ENCODE measurements around the gene EMCN.

- TF ChIP-seq EZH2 (IDR thresholded peaks at IDR 0.05; ENCODE audit: low read length, missing control alignments), result no peak
- TF ChIP-seq, protein P1, sequence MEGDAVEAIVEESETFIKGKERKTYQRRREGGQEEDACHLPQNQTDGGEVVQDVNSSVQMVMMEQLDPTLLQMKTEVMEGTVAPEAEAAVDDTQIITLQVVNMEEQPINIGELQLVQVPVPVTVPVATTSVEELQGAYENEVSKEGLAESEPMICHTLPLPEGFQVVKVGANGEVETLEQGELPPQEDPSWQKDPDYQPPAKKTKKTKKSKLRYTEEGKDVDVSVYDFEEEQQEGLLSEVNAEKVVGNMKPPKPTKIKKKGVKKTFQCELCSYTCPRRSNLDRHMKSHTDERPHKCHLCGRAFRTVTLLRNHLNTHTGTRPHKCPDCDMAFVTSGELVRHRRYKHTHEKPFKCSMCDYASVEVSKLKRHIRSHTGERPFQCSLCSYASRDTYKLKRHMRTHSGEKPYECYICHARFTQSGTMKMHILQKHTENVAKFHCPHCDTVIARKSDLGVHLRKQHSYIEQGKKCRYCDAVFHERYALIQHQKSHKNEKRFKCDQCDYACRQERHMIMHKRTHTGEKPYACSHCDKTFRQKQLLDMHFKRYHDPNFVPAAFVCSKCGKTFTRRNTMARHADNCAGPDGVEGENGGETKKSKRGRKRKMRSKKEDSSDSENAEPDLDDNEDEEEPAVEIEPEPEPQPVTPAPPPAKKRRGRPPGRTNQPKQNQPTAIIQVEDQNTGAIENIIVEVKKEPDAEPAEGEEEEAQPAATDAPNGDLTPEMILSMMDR (conservative IDR thresholded peaks at IDR 0.05 in 1 of 2, IDR thresholded peaks at IDR 0.05 in 1 of 2; ENCODE audit: low read depth in 1 of 2, low read length in 2 of 2), result no peak
Measured at GRCh38 chr4:100557306-100557705, 39.5 kb upstream of the EMCN start.
